ENCODE measurements around the gene CRYBG1.
"Not testable (repeated sequence)": the region's sequence is repeated elsewhere in the genome, so short reads cannot be mapped to it uniquely, and the experiment has no call there.

The CRYBG1 gene

GRCh38 chr6:106546261-106546690 lies 185.8 kb downstream of the CRYBG1 start:
- peak; percentile 41 for DNase-seq (ENCODE audit: low spot score)
- H3K27ac ChIP-seq: peak overlapping the region; percentile 91
- ChIA-PET CTCF (interaction anchor here (1.1 to 1.4 kb wide), 2 partner anchors 20 kb away, joined by 3 to 8 read pairs; no protein-coding TSS in a partner anchor), POLR2A (ENCODE audit: low non-redundant PET) (no interaction called here)
- TF ChIP-seq, protein P1, sequence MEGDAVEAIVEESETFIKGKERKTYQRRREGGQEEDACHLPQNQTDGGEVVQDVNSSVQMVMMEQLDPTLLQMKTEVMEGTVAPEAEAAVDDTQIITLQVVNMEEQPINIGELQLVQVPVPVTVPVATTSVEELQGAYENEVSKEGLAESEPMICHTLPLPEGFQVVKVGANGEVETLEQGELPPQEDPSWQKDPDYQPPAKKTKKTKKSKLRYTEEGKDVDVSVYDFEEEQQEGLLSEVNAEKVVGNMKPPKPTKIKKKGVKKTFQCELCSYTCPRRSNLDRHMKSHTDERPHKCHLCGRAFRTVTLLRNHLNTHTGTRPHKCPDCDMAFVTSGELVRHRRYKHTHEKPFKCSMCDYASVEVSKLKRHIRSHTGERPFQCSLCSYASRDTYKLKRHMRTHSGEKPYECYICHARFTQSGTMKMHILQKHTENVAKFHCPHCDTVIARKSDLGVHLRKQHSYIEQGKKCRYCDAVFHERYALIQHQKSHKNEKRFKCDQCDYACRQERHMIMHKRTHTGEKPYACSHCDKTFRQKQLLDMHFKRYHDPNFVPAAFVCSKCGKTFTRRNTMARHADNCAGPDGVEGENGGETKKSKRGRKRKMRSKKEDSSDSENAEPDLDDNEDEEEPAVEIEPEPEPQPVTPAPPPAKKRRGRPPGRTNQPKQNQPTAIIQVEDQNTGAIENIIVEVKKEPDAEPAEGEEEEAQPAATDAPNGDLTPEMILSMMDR (conservative IDR thresholded peaks at IDR 0.05; ENCODE audit: low read depth): no peak

DNA sequence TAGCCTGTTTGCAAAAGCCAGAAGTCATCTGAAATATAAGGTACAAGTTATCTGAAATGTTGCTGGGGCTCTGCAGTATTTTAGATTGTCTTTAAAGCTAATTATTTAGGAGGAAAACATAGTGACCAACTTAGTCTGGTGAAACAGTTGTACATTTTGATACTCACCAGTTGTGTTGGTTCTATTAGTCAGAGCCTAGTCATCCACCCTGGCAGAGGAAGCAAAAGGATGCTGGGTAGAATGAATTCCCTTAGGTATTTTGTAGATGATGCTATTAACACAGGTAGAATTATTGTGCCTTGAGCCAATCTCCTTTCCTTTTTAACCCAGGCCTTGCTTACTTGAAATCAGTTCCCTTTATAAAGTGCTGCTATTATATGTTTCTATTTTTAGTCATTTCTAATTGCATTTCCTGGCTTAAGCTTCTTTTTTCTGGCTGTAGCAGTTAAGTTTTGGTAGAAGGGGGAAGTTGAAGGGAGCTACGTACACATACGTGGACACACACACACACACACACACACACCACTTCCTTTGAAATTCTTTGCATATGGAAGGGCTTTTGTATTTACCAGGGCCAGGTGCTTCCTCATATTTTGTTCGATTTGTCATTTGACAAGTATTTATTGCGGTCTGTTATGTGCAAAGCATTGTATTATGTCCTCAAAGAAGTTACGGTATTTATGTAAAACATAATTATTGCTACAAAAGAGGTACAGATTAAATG lies 186.3 kb downstream of the CRYBG1 start:
- CTCF ChIA-PET: interaction anchor here (1.1 to 1.4 kb wide), 2 partner anchors 20 to 21 kb away, joined by 3 to 8 read pairs; no protein-coding TSS in a partner anchor
- TF ChIP-seq, protein P1 (conservative IDR thresholded peaks at IDR 0.05; ENCODE audit: low read depth): no peak
- peak; percentile 75 for DNase-seq (ENCODE audit: low spot score)
- POLR2A ChIA-PET (ENCODE audit: low non-redundant PET): interaction anchor here (0.7 kb wide), 1 partner anchor 221 kb away, joined by 3 read pairs; the partner anchor contains the start of gene ATG5
- no peak overlapping the region for H3K27ac ChIP-seq

GRCh38 chr6:106547601-106548453 lies 187.3 kb downstream of the CRYBG1 start:
- POLR2A ChIA-PET (ENCODE audit: low non-redundant PET): interaction anchor here (0.7 kb wide), 1 partner anchor 222 kb away, joined by 3 read pairs; the partner anchor contains the start of gene ATG5
- TF ChIP-seq, protein P1 (conservative IDR thresholded peaks at IDR 0.05; ENCODE audit: low read depth): no peak
- peak overlapping the region; percentile 83 for H3K27ac ChIP-seq
- DNase-seq (ENCODE audit: low spot score): peak; percentile 83
- CTCF ChIA-PET: interaction anchor here (1.1 to 1.4 kb wide), 2 partner anchors 19 to 22 kb away, joined by 3 to 8 read pairs; no protein-coding TSS in a partner anchor

DNA sequence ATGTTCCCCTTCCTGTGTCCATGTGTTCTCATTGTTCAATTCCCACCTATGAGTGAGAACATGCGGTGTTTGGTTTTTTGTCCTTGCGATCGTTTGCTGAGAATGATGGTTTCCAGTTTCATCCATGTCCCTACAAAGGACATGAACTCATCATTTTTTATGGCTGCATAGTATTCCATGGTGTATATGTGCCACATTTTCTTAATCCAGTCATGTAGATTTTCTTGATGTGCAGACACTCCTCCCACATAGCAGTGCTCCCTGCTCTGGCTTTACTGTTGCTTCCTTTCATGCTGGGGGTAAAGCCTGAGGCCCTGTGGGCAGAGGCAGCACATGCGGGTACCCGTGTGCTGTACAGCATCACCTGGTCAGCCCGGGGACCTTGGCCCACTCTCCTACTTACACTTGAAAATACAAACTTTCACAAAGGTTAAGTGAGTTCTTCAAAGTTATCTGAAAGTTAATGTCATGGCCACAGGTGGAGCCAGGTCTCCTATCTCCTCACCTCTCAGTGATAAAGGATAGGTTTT lies 188.5 kb downstream of the CRYBG1 start:
- CTCF ChIA-PET: not testable (repeated sequence)

GRCh38 chr6:106549521-106549920 lies 189.0 kb downstream of the CRYBG1 start:
- TF ChIP-seq, protein P1 (conservative IDR thresholded peaks at IDR 0.05; ENCODE audit: low read depth): no peak
- ChIA-PET CTCF (no interaction called here), POLR2A (ENCODE audit: low non-redundant PET) (no interaction called here)
- peak overlapping the region; percentile 83 for H3K27ac ChIP-seq
- no peak for DNase-seq (ENCODE audit: low spot score)

More for the DNA sequence above, 188.5 kb downstream of the CRYBG1 start:
- POLR2A ChIA-PET (ENCODE audit: low non-redundant PET); DNase-seq (ENCODE audit: low spot score): not testable (repeated sequence)
- peak overlapping the region; percentile 83 for H3K27ac ChIP-seq

GRCh38 chr6:106551155-106551554 lies 190.6 kb downstream of the CRYBG1 start:
- TF ChIP-seq, protein P1 (conservative IDR thresholded peaks at IDR 0.05; ENCODE audit: low read depth): no peak
- POLR2A ChIA-PET (ENCODE audit: low non-redundant PET): no interaction called here
- no peak overlapping the region for H3K27ac ChIP-seq
- CTCF ChIA-PET: no interaction called here
- DNase-seq (ENCODE audit: low spot score): no peak

Measured in RWPE1 (cell line).